Neutrophil (primary cell): Measurements from ENCODE around the gene ADAMTSL1.

Experiments
- H3K27ac ChIP-seq: fragments of 200-600 bp; sonication (generic); 2 replicates; pipeline ENCODE4 v1.5.1; 2016; ENCODE audit warnings: mild to moderate bottlenecking, moderate library complexity
- H3K27me3 ChIP-seq: fragments of 200-600 bp; sonication (generic); 2 replicates; pipeline ENCODE4 v1.6.0; 2016; ENCODE audit warnings: mild to moderate bottlenecking
- H3K36me3 ChIP-seq: fragments of 200-600 bp; sonication (generic); 2 replicates; pipeline ENCODE4 v1.5.1; 2017
- H3K4me1 ChIP-seq, 2 experiments: fragments of 200-600 bp in 1 of 2; sonication (generic) in 1 of 2; 1 replicate in 1 of 2; 2 replicates in 1 of 2; pipeline versions ENCODE4 v1.5.1 to v1.6.1; 2013 to 2016; ENCODE audit warnings: low read depth in 1 of 2, low read length in 1 of 2, mild to moderate bottlenecking in 1 of 2, moderate library complexity in 1 of 2; ENCODE audit not compliant: control insufficient read depth in 1 of 2, insufficient read depth in 1 of 2
- H3K4me3 ChIP-seq, 2 experiments: fragments of 200-600 bp in 1 of 2; sonication (generic) in 1 of 2; 1 replicate in 1 of 2; 2 replicates in 1 of 2; pipeline ENCODE4 v1.5.1; 2013 to 2016; ENCODE audit warnings: low read depth in 1 of 2, low read length in 1 of 2, mild to moderate bottlenecking in 1 of 2, moderate library complexity in 1 of 2
- H3K9me3 ChIP-seq: fragments of 200-600 bp; sonication (generic); 2 replicates; pipeline ENCODE4 v1.5.1; 2016
- CTCF ChIP-seq: fragments of 200-600 bp; sonication (generic); IDR thresholded peaks from 2 replicates; pipeline ENCODE4 v1.5.1; 2016; ENCODE audit warnings: antibody characterized with exemption

ADAMTSL1 gene

GRCh38 chr9:18482371-18482770 lies 8.4 kb downstream of the ADAMTSL1 start:
- H3K4me1 ChIP-seq: no peaks in the 10 kb centered on the region

DNA sequence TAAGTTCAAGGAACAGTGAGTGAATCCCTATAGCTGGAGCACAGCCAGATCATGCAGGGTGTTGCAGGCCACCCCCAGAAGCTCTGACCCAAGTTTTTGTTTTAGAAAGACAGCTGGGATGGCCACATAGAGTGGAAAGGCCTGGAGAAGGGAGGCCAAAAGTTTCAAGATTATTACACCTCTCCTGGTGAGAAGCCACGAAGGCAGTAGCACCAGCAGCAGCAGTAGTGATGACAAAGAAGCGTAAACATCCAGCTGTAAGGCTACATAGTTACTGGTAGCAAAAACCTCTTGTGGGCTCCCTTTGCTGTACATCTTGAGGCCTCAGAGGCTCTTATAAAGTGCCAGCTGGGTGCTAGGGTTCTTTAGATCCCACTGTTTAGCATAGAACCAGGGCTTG lies 11.8 kb downstream of the ADAMTSL1 start:
- H3K27me3 ChIP-seq: no peaks in the 10 kb centered on the region
- no peak overlapping the region for H3K27ac ChIP-seq
- H3K4me3 ChIP-seq: no peak overlapping the region
- no peaks in the 10 kb centered on the region for H3K9me3 ChIP-seq
- no peaks in the 10 kb centered on the region for H3K36me3 ChIP-seq
- no peaks in the 10 kb centered on the region for H3K4me1 ChIP-seq
- TF ChIP-seq CTCF: no peak

More at GRCh38 chr9:18482371-18482770, 8.4 kb downstream of the ADAMTSL1 start:
- Histone ChIP-seq H3K4me3 (no peak overlapping the region), H3K27ac (no peak overlapping the region), H3K9me3 (no peaks in the 10 kb centered on the region), H3K27me3 (no peaks in the 10 kb centered on the region), H3K36me3 (no peaks in the 10 kb centered on the region)
- TF ChIP-seq CTCF: no peak

GRCh38 chr9:18487611-18488010 lies 13.7 kb downstream of the ADAMTSL1 start:
- no peak overlapping the region for H3K27ac ChIP-seq
- H3K9me3 ChIP-seq: no peaks in the 10 kb centered on the region
- H3K4me3 ChIP-seq: no peak overlapping the region
- H3K4me1 ChIP-seq: no peaks in the 10 kb centered on the region
- H3K36me3 ChIP-seq: no peaks in the 10 kb centered on the region
- TF ChIP-seq CTCF: no peak
- no peaks in the 10 kb centered on the region for H3K27me3 ChIP-seq

GRCh38 chr9:18488886-18489285 lies 14.9 kb downstream of the ADAMTSL1 start:
- H3K36me3 ChIP-seq: no peaks in the 10 kb centered on the region
- TF ChIP-seq CTCF: no peak
- no peaks in the 10 kb centered on the region for H3K9me3 ChIP-seq
- H3K4me1 ChIP-seq: no peaks in the 10 kb centered on the region
- no peak overlapping the region for H3K4me3 ChIP-seq
- H3K27ac ChIP-seq: no peak overlapping the region
- no peaks in the 10 kb centered on the region for H3K27me3 ChIP-seq

- H3K4me3 ChIP-seq: no peak overlapping the region
- H3K9me3 ChIP-seq: no peaks in the 10 kb centered on the region
- TF ChIP-seq CTCF: no peak
Observed at GRCh38 chr9:18489861-18490260, 15.9 kb downstream of the ADAMTSL1 start.

More at GRCh38 chr9:18489861-18490260, 15.9 kb downstream of the ADAMTSL1 start:
- H3K27ac ChIP-seq: no peak overlapping the region
- no peaks in the 10 kb centered on the region for H3K27me3 ChIP-seq
- H3K4me1 ChIP-seq: no peaks in the 10 kb centered on the region
- no peaks in the 10 kb centered on the region for H3K36me3 ChIP-seq
